Panc1 (cell line): Measurements from ENCODE around the gene KNCN. TPM values are rescaled to one million over a fixed set of nuclear protein-coding genes. Genes with fewer than 3 reads are reported as not detected.

ENCODE experiments used
- ATAC-seq: fragments of 200-7000 bp; cut with Tn5 transposase; 2 replicates; pipeline ENCODE4 v1.9.1; 2020; ENCODE audit warnings: mild to moderate bottlenecking, moderate library complexity
- BruUV-seq: library from RNA; stranded (reverse); fragments of 400-500 nt; replicated peaks from 2 replicates; lab custom pipeline; 2021; lab: Mats Ljungman, UMichigan
- CTCF ChIA-PET: fragments of 300-600 bp; sonication (Branson Sonifier 250); formaldehyde crosslinking; loops from one replicate; lab custom pipeline; 2022; ENCODE audit warnings: antibody characterized with exemption; lab: Charles Lee
- POLR2A ChIA-PET: fragments of 300-600 bp; sonication (Branson Sonifier 250); formaldehyde crosslinking; loops from one replicate; lab custom pipeline; 2022; ENCODE audit warnings: antibody characterized with exemption; lab: Charles Lee
- DNase-seq: peaks from one replicate; pipeline ENCODE4 v3.0.0-alpha.2; 2010; ENCODE audit warnings: low read depth, low spot score
- H3K27ac ChIP-seq: 2 replicates; pipeline ENCODE4 v1.5.1; 2011; ENCODE audit warnings: mild to moderate bottlenecking, low read length, inconsistent platforms
- H3K27me3 ChIP-seq: fragments of 200-500 bp; sonication (Bioruptor generic); 2 replicates; pipeline ENCODE4 v1.6.0; 2014; ENCODE audit warnings: low read length, inconsistent platforms; ENCODE audit not compliant: control insufficient read depth, insufficient read depth
- H3K36me3 ChIP-seq: fragments of 200-500 bp; sonication (Bioruptor generic); 2 replicates; pipeline ENCODE4 v1.5.1; 2014; ENCODE audit warnings: inconsistent platforms, mild to moderate bottlenecking, low read length, moderate library complexity; ENCODE audit not compliant: control insufficient read depth, insufficient read depth
- H3K4me1 ChIP-seq: 2 replicates; pipeline ENCODE4 v1.5.1; 2011; ENCODE audit warnings: inconsistent platforms, mild to moderate bottlenecking, low read length, moderate library complexity; ENCODE audit not compliant: control insufficient read depth, insufficient read depth
- H3K4me3 ChIP-seq, 2 experiments: 2 replicates each; pipeline ENCODE4 v1.5.1; 2011 to 2012; ENCODE audit warnings: low read depth in 2 of 2, low read length in 2 of 2, mild to moderate bottlenecking in 2 of 2, inconsistent platforms in 1 of 2, moderate library complexity in 1 of 2
- H3K9me3 ChIP-seq: fragments of 200-500 bp; sonication (Bioruptor generic); 2 replicates; pipeline ENCODE4 v1.5.1; 2014; ENCODE audit warnings: low read depth, mild to moderate bottlenecking, inconsistent platforms, low read length, moderate library complexity; ENCODE audit not compliant: control insufficient read depth, insufficient read depth
- CTCF ChIP-seq: fragments of 450-650 bp; IDR thresholded peaks from 2 replicates; pipeline ENCODE4 v1.5.1; 2017; ENCODE audit warnings: mild to moderate bottlenecking
- POLR2AphosphoS5 ChIP-seq: IDR thresholded peaks from 2 replicates; pipeline ENCODE4 v1.6.1; 2012; ENCODE audit warnings: mild to moderate bottlenecking, low read depth, low read length, moderate library complexity
- SIN3A ChIP-seq: IDR thresholded peaks from 2 replicates; pipeline ENCODE4 v1.6.1; 2012; ENCODE audit warnings: low read depth, mild to moderate bottlenecking, low read length, moderate library complexity, borderline replicate concordance; ENCODE audit not compliant: insufficient read depth
- TCF7L2 ChIP-seq: IDR thresholded peaks from 2 replicates; pipeline ENCODE4 v1.6.1; 2011; ENCODE audit warnings: mild to moderate bottlenecking, low read depth, low read length, inconsistent platforms
- in situ Hi-C: cut with HindIII; loops from 2 replicates; pipeline ENCODE4 v1.10.0; 2016; ENCODE audit warnings: low sequenced_read_pairs, low pct_unique_long_range_greater_than_20kb
- intact Hi-C: fragments of 100-400 bp; cut with micrococcal nuclease; formaldehyde crosslinking; loops from one replicate; pipeline ENCODE4 v1.10.0; 2022; ENCODE audit not compliant: unreplicated experiment
- total RNA-seq: library from RNA; stranded (reverse); gene quantifications from one replicate; pipeline ENCODE4 v1.2.1, GENCODE V29; 2021; ENCODE audit not compliant: unreplicated experiment
- TF ChIP-seq, protein P1 (sequence below), 2 experiments: IDR thresholded peaks; 2 replicates each; pipeline ENCODE4 v1.6.1; 2011 to 2012; ENCODE audit warnings: low read depth in 2 of 2, control low read depth in 1 of 2, low read length in 1 of 2, mild to moderate bottlenecking in 1 of 2, moderate library complexity in 1 of 2; ENCODE audit not compliant: insufficient read depth in 1 of 2

The KNCN gene
- total RNA-seq, 1 experiment from 2014 or later, result not detected

DNA sequence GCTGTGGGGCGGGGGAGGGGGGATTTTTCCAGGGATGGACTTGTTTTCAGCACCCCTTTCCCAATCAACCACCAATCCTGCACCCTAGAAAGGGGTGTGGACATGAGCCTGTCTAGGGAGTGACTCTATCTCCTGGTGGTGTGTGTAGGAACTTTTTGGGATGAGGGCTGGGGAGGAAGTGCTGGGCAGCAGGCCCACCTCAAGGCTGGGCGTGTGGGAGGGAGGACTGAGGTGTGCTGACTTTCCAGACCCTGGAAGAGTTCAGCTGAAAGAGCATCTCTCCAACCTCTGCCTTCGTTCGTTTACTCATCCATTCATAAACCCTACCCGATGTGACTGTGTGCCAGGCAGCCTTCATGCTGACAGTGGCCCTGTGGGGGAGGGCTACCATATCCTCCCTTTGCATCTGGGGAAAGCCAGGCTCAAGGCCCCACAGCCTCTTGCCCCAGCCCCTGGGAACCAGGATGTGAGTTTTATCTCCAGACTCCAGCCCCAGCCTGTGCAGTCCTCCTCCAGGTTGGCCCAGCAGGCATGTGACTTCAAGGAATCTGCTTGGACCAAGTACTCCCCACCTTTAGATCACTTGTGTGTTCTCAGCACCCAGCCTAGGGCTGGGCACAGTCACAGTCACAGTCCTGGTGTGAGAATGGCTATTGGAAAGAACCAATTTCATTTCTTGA is 6.7 kb downstream of the KNCN start:
- no peak for DNase-seq
- no peak for ATAC-seq
- no peak overlapping the region for H3K4me3 ChIP-seq
- ChIA-PET POLR2A (interaction anchor here (0.5 kb wide), 1 partner anchor 254 kb away, joined by 13 read pairs; no protein-coding TSS in a partner anchor), CTCF (interaction anchor here (0.6 to 0.7 kb wide), 2 partner anchors 11 to 87 kb away, joined by 3 to 8 read pairs; no protein-coding TSS in a partner anchor)
- no peaks in the 10 kb centered on the region for H3K4me1 ChIP-seq
- no peaks in the 10 kb centered on the region for H3K36me3 ChIP-seq
- H3K27me3 ChIP-seq, result no peaks in the 10 kb centered on the region
- H3K9me3 ChIP-seq, result no peaks in the 10 kb centered on the region
- in situ Hi-C loops (no loop called here), intact Hi-C loops (no loop called here)
- no peak overlapping the region for H3K27ac ChIP-seq
- TF ChIP-seq POLR2AphosphoS5 (no peak), SIN3A (no peak), CTCF (no peak), TCF7L2 (no peak)
- TF ChIP-seq, protein P1, sequence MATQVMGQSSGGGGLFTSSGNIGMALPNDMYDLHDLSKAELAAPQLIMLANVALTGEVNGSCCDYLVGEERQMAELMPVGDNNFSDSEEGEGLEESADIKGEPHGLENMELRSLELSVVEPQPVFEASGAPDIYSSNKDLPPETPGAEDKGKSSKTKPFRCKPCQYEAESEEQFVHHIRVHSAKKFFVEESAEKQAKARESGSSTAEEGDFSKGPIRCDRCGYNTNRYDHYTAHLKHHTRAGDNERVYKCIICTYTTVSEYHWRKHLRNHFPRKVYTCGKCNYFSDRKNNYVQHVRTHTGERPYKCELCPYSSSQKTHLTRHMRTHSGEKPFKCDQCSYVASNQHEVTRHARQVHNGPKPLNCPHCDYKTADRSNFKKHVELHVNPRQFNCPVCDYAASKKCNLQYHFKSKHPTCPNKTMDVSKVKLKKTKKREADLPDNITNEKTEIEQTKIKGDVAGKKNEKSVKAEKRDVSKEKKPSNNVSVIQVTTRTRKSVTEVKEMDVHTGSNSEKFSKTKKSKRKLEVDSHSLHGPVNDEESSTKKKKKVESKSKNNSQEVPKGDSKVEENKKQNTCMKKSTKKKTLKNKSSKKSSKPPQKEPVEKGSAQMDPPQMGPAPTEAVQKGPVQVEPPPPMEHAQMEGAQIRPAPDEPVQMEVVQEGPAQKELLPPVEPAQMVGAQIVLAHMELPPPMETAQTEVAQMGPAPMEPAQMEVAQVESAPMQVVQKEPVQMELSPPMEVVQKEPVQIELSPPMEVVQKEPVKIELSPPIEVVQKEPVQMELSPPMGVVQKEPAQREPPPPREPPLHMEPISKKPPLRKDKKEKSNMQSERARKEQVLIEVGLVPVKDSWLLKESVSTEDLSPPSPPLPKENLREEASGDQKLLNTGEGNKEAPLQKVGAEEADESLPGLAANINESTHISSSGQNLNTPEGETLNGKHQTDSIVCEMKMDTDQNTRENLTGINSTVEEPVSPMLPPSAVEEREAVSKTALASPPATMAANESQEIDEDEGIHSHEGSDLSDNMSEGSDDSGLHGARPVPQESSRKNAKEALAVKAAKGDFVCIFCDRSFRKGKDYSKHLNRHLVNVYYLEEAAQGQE (IDR thresholded peaks at IDR 0.05; ENCODE audit: insufficient read depth in 1 of 2, low read depth in 2 of 2, low read length in 1 of 2), result no peak
- BruUV-seq, result no TSS peak

GRCh38 chr1:46543761-46544560 is 7.5 kb downstream of the KNCN start:
- ChIA-PET POLR2A (no interaction called here), CTCF (no interaction called here)
- DNase-seq, result no peak
- TF ChIP-seq CTCF, result no peak
- TF ChIP-seq, protein P1 (IDR thresholded peaks at IDR 0.05; ENCODE audit: insufficient read depth in 1 of 2, low read depth in 2 of 2, low read length in 1 of 2), result no peak
- TF ChIP-seq SIN3A, result no peak
- TF ChIP-seq POLR2AphosphoS5, result no peak
- no TSS peak for BruUV-seq
- no peak for ATAC-seq
- intact Hi-C loops, result no loop called here
- Histone ChIP-seq H3K36me3 (no peaks in the 10 kb centered on the region), H3K27ac (no peak overlapping the region), H3K9me3 (no peaks in the 10 kb centered on the region), H3K27me3 (no peaks in the 10 kb centered on the region), H3K4me1 (no peaks in the 10 kb centered on the region), H3K4me3 (no peak overlapping the region)
- in situ Hi-C loops, result no loop called here
